Activated CD4-positive, alpha-beta memory T cell treated with anti-CD3 and anti-CD28 coated beads for 36 hours (primary cell): ENCODE data around the gene NUDT16L1. TPM values are rescaled to one million over a fixed set of nuclear protein-coding genes. Genes with fewer than 3 reads are reported as not detected.

Source experiments
- CTCF ChIA-PET: fragments of 350-600 bp; sonication (Branson Sonifier 250); formaldehyde crosslinking; loops from one replicate; lab custom pipeline; 2021; ENCODE audit warnings: antibody characterized with exemption, inconsistent platforms; lab: Charles Lee
- POLR2A ChIA-PET: fragments of 350-600 bp; sonication (Branson Sonifier 250); formaldehyde crosslinking; loops from one replicate; lab custom pipeline; 2021; ENCODE audit warnings: antibody characterized with exemption; lab: Charles Lee
- DNase-seq: peaks from one replicate; pipeline ENCODE4 v3.0.0-alpha.2; 2020
- H3K27ac Mint-ChIP-seq: one replicate; pipeline ENCODE4 v1.8.0; 2021; ENCODE audit warnings: mixed read lengths
- H3K27me3 Mint-ChIP-seq: one replicate; pipeline ENCODE4 v1.8.0; 2021; ENCODE audit warnings: mixed read lengths
- H3K36me3 Mint-ChIP-seq: one replicate; pipeline ENCODE4 v1.8.0; 2021; ENCODE audit warnings: mixed read lengths
- H3K4me1 Mint-ChIP-seq: one replicate; pipeline ENCODE4 v1.8.0; 2021; ENCODE audit warnings: low read depth, mixed read lengths
- H3K4me3 Mint-ChIP-seq: one replicate; pipeline ENCODE4 v1.8.0; 2021; ENCODE audit warnings: mild to moderate bottlenecking, mixed read lengths
- H3K9me3 Mint-ChIP-seq: one replicate; pipeline ENCODE4 v1.8.0; 2021; ENCODE audit warnings: mixed read lengths
- intact Hi-C: fragments of 100-400 bp; cut with micrococcal nuclease; formaldehyde crosslinking; loops from one replicate; pipeline ENCODE4 v1.15.1; 2023
- total RNA-seq, 2 experiments: library from RNA; stranded (reverse); gene quantifications; one replicate each; pipeline ENCODE4 v1.2.3, GENCODE V29; 2021

The NUDT16L1 gene
- total RNA-seq, 2 experiments from 2014 or later: 22.2 to 23.6 TPM

DNA sequence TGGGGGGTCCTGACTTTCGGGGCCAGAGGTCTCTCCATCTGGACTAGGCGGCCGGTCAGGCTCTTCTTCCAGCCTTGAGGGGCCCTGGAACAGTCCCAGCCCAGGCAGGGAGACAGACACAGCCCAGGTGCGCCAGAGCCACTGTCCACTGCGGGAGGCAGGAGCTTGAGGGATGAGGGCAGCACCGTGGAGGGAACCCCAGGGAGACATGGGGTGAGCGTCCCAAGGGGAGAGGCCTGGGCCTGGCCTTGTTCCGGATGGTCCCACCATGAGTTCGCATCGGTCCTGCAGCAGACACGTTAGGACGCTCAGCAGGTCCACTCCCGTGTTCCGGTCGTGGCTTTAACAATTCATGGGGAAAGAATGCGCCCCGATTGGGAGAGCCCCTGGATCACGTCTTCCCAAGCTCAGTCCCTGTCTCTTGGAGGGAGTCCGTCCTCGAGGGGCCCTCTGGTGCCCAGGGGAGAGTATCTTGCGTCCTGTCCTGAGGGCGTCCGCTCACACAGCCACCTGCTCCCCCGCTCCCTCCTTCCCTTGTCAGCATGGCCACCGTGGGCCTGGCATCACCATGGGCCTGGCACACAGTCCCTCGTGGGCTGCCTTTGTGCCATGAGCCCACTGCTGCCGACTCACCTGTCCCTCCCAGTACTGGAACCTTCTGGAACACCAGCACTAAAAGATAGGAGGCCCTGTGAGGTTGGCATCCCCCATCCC lies 6.7 kb upstream of the NUDT16L1 start:
- Mint-ChIP-seq H3K4me3 (no peak overlapping the region), H3K36me3 (peaks cover 8% of the 10 kb centered on the region), H3K27ac (no peak overlapping the region), H3K27me3 (no peaks in the 10 kb centered on the region), H3K9me3 (no peaks in the 10 kb centered on the region), H3K4me1 (no peaks in the 10 kb centered on the region)
- ChIA-PET CTCF (no interaction called here), POLR2A (no interaction called here)
- DNase-seq: no peak
- intact Hi-C loops: no loop called here

DNA sequence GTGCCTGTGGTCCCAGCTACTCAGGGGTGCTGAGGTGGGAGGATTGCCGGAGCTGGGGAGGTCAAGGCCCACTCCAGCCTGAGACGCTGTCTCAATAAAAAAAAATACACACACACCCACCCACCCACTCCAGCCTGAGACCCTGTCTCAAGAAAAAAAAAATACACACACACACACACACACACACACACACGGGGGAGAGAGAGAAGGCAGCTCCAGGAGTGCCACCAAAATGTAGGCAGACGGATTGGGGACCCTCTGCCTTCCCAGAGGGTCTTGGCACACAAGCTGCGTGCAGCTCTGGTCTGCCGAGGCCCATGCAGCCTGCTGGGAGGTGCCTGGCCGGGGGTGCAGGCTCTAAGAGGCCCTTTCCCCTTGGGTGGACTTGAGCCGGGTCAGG lies 5.9 kb upstream of the NUDT16L1 start:
- Mint-ChIP-seq H3K9me3 (no peaks in the 10 kb centered on the region), H3K36me3 (peaks cover 7% of the 10 kb centered on the region), H3K27ac (no peak overlapping the region), H3K27me3 (no peaks in the 10 kb centered on the region), H3K4me3 (no peak overlapping the region), H3K4me1 (peaks cover 3% of the 10 kb centered on the region)
- ChIA-PET POLR2A (no interaction called here), CTCF (no interaction called here)
- DNase-seq: no peak
- intact Hi-C loops: no loop called here

DNA sequence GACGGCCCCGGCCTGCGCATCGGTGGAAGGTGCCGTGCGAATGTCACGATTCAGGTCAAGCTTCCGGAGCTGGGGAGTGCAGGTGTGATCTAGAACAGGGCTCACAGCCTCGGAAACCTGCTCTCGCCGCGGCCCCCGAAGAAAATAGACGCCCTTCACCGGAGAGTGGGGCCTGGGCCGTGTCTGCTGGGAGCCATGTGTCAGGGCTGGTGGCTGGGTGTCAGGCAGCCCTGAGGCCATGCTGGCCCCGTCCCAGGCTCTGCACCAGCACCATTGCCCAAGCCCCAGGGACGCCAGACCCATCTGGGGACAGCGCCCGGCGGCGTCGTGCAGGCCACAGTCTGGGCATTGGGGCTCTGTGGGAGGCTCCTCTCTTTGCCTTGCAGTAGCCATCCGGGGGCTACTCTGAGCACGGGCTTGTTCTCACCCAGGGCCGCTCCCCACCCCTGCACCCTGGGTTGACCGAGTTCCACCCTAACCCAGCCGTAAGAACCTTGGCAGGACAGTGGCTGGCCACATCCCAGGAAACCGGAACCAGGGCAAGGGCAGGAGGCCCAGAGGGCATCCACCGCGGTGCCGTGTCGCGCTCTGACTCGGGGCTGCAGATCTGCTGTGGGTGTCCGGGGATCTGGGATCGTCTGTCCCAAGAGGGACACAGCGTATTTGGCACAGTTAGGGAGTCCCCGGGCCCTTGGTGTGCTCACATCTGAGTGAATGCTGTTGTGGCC lies 5.3 kb upstream of the NUDT16L1 start:
- no peak overlapping the region for H3K27ac Mint-ChIP-seq
- no peak for DNase-seq
- peaks cover 7% of the 10 kb centered on the region for H3K4me1 Mint-ChIP-seq
- H3K4me3 Mint-ChIP-seq: no peak overlapping the region
- ChIA-PET POLR2A (no interaction called here), CTCF (no interaction called here)
- intact Hi-C loops: no loop called here
- no peaks in the 10 kb centered on the region for H3K27me3 Mint-ChIP-seq
- no peaks in the 10 kb centered on the region for H3K9me3 Mint-ChIP-seq
- H3K36me3 Mint-ChIP-seq: peaks cover 7% of the 10 kb centered on the region

DNA sequence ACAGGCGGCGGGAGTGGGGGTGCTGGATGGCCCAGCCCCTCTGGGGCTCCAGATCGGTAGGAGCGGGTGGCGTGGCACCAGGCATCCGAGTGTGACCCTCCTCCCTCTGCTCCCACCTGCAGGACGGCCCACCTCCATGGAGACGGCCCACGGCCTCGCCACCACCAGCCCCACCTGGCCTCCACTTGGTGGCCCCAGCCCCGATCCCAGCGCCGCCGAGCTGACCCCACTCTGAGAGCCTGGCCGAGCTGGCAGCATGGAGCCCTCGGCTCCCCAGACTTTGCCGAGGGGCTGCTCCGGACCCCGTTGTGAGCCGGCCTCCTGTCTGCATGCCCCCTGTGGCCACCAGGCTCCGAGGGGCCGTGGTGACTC lies 4.7 kb upstream of the NUDT16L1 start:
- peaks cover 7% of the 10 kb centered on the region for H3K36me3 Mint-ChIP-seq
- no peak overlapping the region for H3K27ac Mint-ChIP-seq
- DNase-seq: no peak
- intact Hi-C loops: no loop called here
- H3K27me3 Mint-ChIP-seq: no peaks in the 10 kb centered on the region
- no peaks in the 10 kb centered on the region for H3K9me3 Mint-ChIP-seq
- H3K4me3 Mint-ChIP-seq: no peak overlapping the region
- peaks cover 7% of the 10 kb centered on the region for H3K4me1 Mint-ChIP-seq
- CTCF ChIA-PET: no interaction called here
- POLR2A ChIA-PET: no interaction called here

DNA sequence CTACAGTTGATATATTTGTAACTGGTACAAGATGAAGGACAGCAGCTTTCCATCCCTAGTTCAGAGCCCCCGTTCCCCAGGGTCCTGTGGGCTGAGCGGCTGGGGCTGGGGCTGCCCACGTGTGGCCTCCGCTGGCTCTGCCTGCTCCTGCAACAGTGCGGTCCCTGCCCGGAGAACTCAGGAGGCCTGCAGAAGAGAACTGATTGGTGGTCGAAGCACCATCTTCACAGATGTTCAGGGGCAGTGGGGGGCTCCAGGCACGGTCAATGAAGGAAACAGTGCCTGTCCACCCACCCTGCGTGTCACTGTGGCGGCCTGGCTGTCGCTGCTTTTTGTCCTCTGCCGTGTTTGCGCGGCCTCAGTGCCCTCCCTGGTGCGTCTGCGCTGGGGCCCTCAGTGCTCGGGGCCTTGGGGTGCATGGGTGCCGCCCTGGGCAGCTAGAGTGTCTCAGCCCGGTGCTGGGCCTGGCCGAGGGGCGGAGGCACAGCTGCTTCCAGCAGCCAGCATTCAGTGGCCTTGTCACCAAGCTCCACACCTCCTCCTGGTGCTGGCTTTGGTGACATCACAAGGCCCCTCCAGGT lies 4.2 kb upstream of the NUDT16L1 start:
- no peak overlapping the region for H3K4me3 Mint-ChIP-seq
- H3K27me3 Mint-ChIP-seq: no peaks in the 10 kb centered on the region
- H3K4me1 Mint-ChIP-seq: peaks cover 7% of the 10 kb centered on the region
- DNase-seq: no peak
- no peak overlapping the region for H3K27ac Mint-ChIP-seq
- intact Hi-C loops: no loop called here
- H3K9me3 Mint-ChIP-seq: no peaks in the 10 kb centered on the region
- ChIA-PET POLR2A (no interaction called here), CTCF (no interaction called here)
- H3K36me3 Mint-ChIP-seq: peaks cover 7% of the 10 kb centered on the region

DNA sequence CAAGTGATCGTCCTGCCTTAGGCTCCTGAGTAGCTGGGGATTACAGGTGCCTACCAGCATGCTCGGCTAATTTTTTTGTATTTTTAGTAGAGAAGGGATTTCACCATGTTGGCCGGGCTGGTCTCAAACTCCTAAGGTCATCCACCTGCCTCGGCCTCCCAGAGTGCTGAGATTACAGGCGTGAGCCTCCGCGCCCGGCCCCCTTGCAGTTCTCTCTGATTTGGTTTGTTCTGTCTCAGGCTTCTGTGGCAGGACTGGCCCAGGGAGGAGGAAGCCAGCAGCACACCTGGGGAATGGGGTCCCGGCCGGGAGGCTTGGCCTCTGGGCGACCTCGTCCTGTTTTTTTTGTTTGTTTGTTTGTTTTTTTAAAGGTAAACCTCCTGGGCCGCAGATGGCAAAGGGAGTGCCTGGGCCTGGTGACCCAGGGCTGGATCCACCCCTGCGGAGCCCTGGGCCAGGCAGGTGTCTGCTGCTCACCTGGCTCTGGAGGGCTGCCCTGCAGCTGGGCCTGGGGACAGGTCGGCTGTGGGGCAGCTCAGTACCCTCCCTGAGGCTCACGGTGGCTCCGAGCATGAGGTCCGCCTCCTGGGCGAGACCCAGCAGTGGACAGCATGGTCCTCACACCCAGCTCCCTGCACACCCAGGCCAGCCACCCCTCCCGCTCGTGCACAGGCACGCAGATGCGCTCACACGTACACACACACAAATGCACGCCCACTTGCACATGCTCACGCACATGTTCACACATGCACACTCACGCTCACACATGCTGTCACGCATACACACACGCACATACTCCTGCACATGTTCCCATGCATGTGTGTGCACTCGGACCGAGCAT lies 3.3 kb upstream of the NUDT16L1 start:
- Mint-ChIP-seq H3K27ac (no peak overlapping the region), H3K36me3 (peaks cover 4% of the 10 kb centered on the region), H3K27me3 (no peaks in the 10 kb centered on the region), H3K4me3 (no peak overlapping the region), H3K4me1 (peaks cover 8% of the 10 kb centered on the region), H3K9me3 (no peaks in the 10 kb centered on the region)
- ChIA-PET POLR2A (no interaction called here), CTCF (no interaction called here)
- intact Hi-C loops: loop anchor here (5.0 kb wide), 1 partner anchor 407 kb away; the partner anchor contains the start of gene EEF2KMT
- DNase-seq: no peak

DNA sequence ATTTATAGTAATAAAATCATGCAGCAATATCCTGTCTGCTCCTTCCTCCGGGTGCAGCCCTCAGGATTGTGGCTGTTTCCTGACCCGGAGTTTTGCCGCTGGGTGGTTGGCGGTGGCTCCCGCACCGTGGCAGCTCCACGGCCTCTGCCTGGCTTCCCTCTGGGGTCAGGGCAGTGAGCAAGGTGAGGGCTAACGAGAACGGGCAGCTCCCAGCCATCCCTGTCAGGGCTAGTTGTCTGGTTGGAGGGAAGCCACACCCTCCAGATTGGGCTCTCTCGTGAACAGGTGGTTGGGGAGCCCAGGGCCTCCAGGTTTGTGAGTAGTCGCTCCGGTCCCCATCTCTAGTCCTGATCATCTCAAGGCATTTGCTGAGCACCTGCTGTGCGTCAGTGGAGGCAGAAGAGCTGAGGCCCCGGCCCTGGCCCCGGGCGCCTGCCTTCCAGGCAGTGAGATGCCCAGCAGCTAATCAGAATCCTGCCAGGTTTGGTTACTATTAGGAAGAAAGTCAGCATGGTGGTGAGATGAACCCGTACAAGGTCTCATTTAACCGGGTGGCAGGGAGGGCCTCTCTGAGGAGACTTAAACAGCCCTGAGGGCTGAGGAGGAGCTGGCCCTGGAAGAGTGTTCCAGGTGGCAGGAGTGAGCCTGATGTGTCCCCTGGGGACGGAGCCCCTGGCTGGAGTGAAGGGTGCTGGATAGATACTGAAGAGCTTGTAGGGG lies 2.3 kb upstream of the NUDT16L1 start:
- Mint-ChIP-seq H3K4me3 (no peak overlapping the region), H3K9me3 (no peaks in the 10 kb centered on the region), H3K27me3 (no peaks in the 10 kb centered on the region), H3K27ac (peak overlapping the region; percentile 33), H3K36me3 (peaks cover 2% of the 10 kb centered on the region), H3K4me1 (peaks cover 13% of the 10 kb centered on the region)
- intact Hi-C loops: loop anchor here (5.0 kb wide), 1 partner anchor 406 kb away; the partner anchor contains the start of gene EEF2KMT
- ChIA-PET POLR2A (no interaction called here), CTCF (interaction anchor here (1.2 kb wide), 1 partner anchor 41 kb away, joined by 4 read pairs; no protein-coding TSS in a partner anchor)
- no peak for DNase-seq

DNA sequence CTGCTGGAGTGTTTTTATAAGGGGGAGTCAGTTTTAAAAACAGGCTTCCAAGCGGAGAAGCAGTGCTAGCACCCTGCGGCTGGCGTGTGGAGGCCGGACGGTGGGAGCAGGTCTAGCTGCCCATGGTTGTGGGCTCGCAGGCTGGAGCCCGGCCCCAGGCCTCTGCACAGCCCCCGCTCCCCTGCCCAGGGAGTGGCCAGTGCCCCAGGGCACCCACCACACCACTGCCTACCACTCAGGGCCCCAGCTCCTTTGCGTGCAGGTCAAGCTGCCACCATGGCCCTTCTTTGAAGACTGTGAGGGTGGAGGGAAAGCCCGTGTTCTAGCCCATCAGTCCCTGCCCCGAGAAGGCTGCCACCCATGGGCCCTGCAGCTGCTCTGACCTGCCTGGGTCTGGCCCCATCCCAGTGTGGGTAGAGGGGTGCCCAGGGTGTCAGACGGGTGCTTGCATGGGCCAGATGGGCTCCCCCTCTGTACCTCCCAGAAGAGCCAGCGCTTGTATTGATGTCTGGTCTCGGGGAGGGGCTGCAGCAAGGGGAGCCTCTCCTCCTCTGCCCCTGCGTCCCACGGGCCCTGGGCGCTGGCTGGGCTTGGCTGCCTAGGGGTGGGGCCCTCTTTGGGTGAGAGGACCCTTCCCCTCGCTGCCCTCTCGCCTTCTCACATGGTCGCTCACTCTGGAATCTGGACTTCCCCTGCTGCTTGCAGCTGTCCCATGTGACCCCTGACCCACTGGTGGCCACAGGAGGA lies 1.5 kb upstream of the NUDT16L1 start:
- intact Hi-C loops: loop anchor here (2.0 to 5.0 kb wide), 2 partner anchors 75 to 405 kb away; partner anchors contain the start of genes EEF2KMT and ZNF500
- Mint-ChIP-seq H3K9me3 (no peaks in the 10 kb centered on the region), H3K4me1 (peaks cover 13% of the 10 kb centered on the region), H3K4me3 (no peak overlapping the region), H3K27ac (no peak overlapping the region), H3K36me3 (peaks cover 2% of the 10 kb centered on the region), H3K27me3 (no peaks in the 10 kb centered on the region)
- CTCF ChIA-PET: interaction anchor here (0.8 to 1.7 kb wide), 4 partner anchors 9 to 264 kb away, joined by 3 to 9 read pairs (median 4); partner anchors contain the start of gene MGRN1
- DNase-seq: no peak
- POLR2A ChIA-PET: no interaction called here

DNA sequence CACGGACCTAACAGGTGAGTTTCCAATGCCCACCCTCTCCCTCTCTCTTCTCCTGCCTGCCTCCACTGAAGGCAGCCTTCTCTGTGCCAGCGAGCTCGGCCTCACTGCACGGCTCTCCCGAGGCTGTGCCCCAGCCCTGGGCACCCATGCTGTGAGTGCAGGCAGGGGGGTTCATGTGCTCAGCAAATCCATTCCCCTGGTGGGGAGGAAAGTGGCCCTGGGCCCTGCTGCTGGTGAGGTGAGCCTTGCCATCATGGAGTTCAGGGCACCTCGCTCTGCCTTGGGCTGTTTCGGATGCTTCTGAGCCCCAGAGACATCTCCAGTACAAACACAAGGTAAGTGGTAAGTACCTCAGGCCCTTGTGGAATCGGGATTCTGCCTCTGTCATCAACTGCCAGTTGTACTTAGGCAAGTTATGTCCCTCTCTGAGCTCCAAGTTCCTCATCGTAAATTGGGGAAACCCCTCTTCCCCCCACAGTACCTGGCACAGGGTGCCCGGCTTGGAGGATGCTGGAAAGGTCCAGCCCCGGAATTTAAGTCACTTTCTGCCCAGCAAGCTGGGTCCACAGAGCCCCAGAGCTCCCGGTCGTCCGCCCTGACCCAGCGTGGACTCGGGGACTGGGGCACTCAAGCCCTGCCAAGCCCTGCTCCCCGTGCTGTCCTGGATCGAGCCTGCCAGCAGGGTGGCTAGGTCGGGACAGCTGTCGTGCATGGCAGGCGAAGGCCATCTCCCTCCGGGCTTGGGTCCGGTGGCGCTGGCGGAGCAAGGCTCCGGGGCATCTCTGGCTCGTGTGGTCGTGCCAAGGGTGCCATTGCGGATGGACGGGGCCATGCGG lies 684 bp upstream of the NUDT16L1 start:
- POLR2A ChIA-PET: interaction anchor here (1.5 to 1.9 kb wide), 2 partner anchors 14 to 42 kb away, joined by 3 to 7 read pairs; partner anchors contain the start of genes ANKS3 and DNAAF8
- CTCF ChIA-PET: interaction anchor here (0.8 to 1.7 kb wide), 4 partner anchors 10 to 263 kb away, joined by 3 to 9 read pairs (median 4); partner anchors contain the start of gene MGRN1
- no peaks in the 10 kb centered on the region for H3K9me3 Mint-ChIP-seq
- intact Hi-C loops: loop anchor here (1.0 to 5.0 kb wide), 5 partner anchors 42 to 405 kb away; partner anchors contain the start of genes ANKS3, DNAAF8, EEF2KMT and MGRN1
- H3K27me3 Mint-ChIP-seq: no peaks in the 10 kb centered on the region
- peak overlapping the region; percentile 79 for H3K4me3 Mint-ChIP-seq
- H3K4me1 Mint-ChIP-seq: peaks cover 13% of the 10 kb centered on the region
- peak overlapping the region; percentile 18 for H3K27ac Mint-ChIP-seq
- no peak for DNase-seq
- H3K36me3 Mint-ChIP-seq: peaks cover under 1% of the 10 kb centered on the region
